IPS DF 19.7 (cell line): ENCODE measurements around the gene PACS1.

Experiments
- DNase-seq: peaks from one replicate; pipeline ENCODE4 v3.0.0-alpha.2; 2013; ENCODE audit warnings: low read depth, low spot score

The PACS1 gene

GRCh38 chr11:66224226-66224855 is 154.3 kb downstream of the PACS1 start:
- DNase-seq = no peak

GRCh38 chr11:66225066-66225465 is 155.0 kb downstream of the PACS1 start:
- no peak for DNase-seq

GRCh38 chr11:66226101-66226500 is 156.0 kb downstream of the PACS1 start:
- no peak for DNase-seq

- DNase-seq = no peak
Observed at GRCh38 chr11:66227700-66228099, 157.6 kb downstream of the PACS1 start.

GRCh38 chr11:66228521-66228920 is 158.4 kb downstream of the PACS1 start:
- DNase-seq = no peak

- no peak for DNase-seq
Observed at GRCh38 chr11:66230156-66230555, 160.1 kb downstream of the PACS1 start.

GRCh38 chr11:66230978-66231377 is 160.9 kb downstream of the PACS1 start:
- DNase-seq = no peak

- DNase-seq = no peak
Observed at GRCh38 chr11:66231561-66231960, 161.5 kb downstream of the PACS1 start.

- DNase-seq = no peak
Observed at GRCh38 chr11:66232769-66233168, 162.7 kb downstream of the PACS1 start.

GRCh38 chr11:66233301-66233700 is 163.2 kb downstream of the PACS1 start:
- no peak for DNase-seq

GRCh38 chr11:66235141-66235540 is 165.1 kb downstream of the PACS1 start:
- no peak for DNase-seq

- DNase-seq = no peak
Observed at GRCh38 chr11:66237867-66238266, 167.8 kb downstream of the PACS1 start.

- no peak for DNase-seq
Observed at GRCh38 chr11:66238786-66239413, 168.8 kb downstream of the PACS1 start.

- no peak for DNase-seq
Observed at GRCh38 chr11:66239511-66239910, 169.4 kb downstream of the PACS1 start.

- DNase-seq = no peak
Observed at GRCh38 chr11:66239998-66240780, 170.1 kb downstream of the PACS1 start.

- no peak for DNase-seq
Observed at GRCh38 chr11:66240781-66241136, 170.7 kb downstream of the PACS1 start.

GRCh38 chr11:66242095-66242765 is 172.2 kb downstream of the PACS1 start:
- no peak for DNase-seq

GRCh38 chr11:66243782-66244535 is 173.9 kb downstream of the PACS1 start:
- DNase-seq = no peak

- no peak for DNase-seq
Observed at GRCh38 chr11:66247295-66247694, 177.2 kb downstream of the PACS1 start.

GRCh38 chr11:66247801-66248200 is 177.7 kb downstream of the PACS1 start:
- DNase-seq = no peak

GRCh38 chr11:66248903-66249302 is 178.8 kb downstream of the PACS1 start:
- DNase-seq = no peak

- no peak for DNase-seq
Observed at GRCh38 chr11:66251809-66252208, 181.7 kb downstream of the PACS1 start.
